SH-SY5Y (cell line): ENCODE measurements around the gene MYRIP.

ENCODE experiments used
- GATA2 ChIP-seq: IDR thresholded peaks from 2 replicates; pipeline ENCODE4 v1.6.1; 2011; ENCODE audit warnings: mild to moderate bottlenecking, low read depth, low read length
- GATA3 ChIP-seq: IDR thresholded peaks from 2 replicates; pipeline ENCODE4 v1.6.1; 2011; ENCODE audit warnings: low read depth, mild to moderate bottlenecking, low read length, moderate library complexity

Gene MYRIP

GRCh38 chr3:40298075-40298474, 488.7 kb downstream of the MYRIP start:
- TF ChIP-seq GATA2 (no peak), GATA3 (no peak)

GRCh38 chr3:40299130-40299720, 489.8 kb downstream of the MYRIP start:
- TF ChIP-seq GATA2 (no peak), GATA3 (no peak)

DNA sequence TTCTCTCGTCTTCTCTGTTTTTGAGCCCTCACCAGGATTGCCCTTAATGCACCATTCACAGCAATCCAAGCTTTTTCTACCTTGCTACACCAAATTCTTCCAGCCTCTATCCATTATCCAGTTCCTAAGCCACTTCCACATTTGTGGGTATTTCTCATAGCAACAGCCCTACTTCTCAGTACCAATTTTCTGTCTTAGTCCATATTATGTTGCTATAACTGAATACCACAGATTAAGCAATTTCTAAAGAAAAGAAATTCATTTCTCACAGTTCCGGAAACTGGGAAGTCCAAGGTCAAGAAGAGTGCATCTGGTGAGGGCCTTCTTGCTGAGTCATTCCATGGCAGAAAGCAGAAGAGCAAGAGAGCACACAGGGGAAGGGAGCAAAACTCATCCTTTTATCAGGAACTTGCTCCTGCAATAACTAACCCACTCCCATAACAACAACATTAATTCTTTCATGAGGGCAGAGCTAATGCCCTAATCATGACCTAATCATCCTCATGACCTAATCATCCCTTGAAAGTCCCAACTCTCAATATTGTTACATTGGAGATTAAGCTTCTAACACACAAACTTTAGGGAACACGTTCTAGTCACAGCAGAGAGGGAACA, 490.4 kb downstream of the MYRIP start:
- no peak for TF ChIP-seq GATA2
- no peak for TF ChIP-seq GATA3

GRCh38 chr3:40302784-40303183, 493.4 kb downstream of the MYRIP start:
- TF ChIP-seq GATA3 (no peak), GATA2 (no peak)

DNA sequence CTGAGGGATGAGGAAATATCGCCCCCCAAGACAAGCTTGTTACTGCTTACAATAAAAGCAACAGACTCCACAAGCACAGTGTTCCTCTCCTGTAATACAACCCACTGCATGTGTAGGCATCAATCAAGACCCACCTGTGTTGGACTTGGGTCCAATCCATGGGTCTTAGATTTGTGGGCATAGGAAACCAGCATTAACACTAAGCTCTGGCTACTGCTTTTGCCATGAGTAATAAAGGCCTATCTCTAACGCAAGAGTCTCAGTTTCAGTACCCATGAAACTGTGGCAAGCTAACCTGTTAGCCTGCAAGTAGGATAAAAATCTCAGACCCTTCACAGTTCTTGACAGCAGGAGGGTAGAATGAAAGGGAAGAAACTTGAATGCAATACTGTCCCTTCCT, 494.9 kb downstream of the MYRIP start:
- no peak for TF ChIP-seq GATA2
- no peak for TF ChIP-seq GATA3

DNA sequence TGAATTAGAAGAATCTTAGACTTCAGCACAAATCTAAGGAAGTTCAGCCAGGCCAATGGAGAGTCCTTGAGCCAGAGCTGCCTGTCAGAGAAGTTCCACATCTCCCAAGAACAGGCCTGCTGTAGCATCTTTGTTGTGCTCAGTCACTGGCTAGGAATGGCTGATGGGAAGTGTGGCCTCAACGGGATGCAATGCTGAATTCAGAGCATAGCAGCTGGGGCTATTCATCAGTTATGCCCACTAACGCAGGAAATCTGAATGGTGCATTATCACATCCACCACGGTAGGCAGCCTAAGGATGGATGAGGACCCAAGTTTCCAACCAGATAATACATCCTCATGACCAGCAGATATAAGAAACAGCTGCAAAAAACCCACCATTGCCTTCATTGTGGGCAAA, 496.9 kb downstream of the MYRIP start:
- TF ChIP-seq GATA3 = no peak
- no peak for TF ChIP-seq GATA2

DNA sequence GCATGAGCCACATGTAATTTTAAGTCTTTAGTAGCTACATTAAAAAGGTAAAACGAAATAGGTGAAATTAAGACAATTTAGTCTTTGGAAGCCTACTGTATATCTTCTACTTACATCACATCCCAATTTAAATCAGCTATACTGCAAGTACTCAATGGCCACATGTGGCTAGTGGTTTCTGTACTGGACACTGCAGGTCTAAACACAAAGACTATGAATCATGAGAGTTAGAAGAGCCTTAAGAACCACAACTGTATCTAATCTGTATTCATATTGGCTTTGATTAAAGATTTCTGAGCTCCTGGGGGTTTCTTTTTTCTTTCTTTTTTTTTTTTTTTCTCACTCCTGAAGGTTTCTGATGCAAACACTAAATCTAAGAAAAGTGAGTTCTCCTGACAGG, 497.8 kb downstream of the MYRIP start:
- no peak for TF ChIP-seq GATA3
- no peak for TF ChIP-seq GATA2

DNA sequence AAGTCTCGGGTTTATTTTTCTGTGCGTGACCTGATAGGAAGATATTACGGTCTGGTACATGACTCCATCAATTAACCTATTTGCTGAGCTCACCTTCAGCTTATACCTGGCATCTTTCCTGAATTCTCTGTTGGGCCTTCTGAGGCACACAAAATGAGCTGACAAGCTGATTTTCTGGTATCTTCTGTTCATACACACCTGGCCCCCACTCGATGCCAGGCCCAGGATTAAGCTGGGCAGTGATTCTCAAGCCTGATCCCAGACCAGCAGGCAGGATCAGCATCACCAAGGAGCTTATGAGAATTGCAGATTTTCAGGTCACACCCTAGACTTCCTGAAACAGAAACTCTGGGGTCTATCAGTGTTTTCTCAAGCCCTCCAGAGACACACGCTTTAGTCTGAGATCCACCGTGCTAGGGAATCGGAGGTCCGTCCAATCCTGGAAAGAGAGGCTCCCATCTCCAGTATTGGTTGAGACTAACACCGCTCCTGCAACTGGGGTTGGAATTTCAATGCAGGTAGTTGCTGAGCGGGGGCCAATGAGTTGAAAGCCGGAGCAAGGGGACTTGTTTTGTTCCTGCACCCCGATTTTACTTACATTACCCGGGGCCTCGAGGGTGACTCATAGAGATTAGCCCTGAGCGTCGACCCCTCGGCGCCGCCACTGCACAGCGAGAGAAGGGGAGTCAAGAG, 499.5 kb downstream of the MYRIP start:
- no peak for TF ChIP-seq GATA3
- no peak for TF ChIP-seq GATA2

DNA sequence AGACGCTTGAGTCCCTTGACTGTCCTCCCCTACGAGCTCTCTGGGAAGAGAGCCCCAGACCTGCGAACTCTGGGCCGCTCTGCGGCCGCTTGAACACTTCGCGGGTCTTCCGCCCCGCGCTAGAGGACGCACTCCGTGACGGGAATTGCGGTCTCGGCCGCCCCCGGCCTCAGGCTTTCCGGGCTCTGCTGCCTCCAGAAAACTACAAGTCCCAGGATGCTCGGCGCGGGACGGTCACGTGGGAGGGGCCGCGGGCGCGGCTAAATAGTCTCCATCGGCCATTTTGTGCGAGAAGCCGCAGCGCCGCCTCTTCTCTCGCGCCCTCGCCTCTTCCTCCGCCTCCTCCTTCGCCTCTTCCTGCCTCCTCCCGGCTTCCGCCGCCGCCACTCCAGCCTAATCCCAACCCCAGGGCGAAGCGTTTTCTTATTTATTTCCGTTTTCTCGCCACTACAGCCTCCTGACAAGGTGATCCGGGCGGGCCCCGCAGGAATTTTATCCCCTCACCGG, 500.1 kb downstream of the MYRIP start, which contains the start of gene EIF1B:
Gene EIF1B (plus strand): TSS at position 290 of the 507 bp plus-strand sequence. CDS start 235 bp downstream, outside the sequence.
- TF ChIP-seq GATA3 = no peak
- TF ChIP-seq GATA2 = no peak
